HepG2 (cell line): ENCODE measurements around the gene C5AR1. TPM values are rescaled to one million over a fixed set of nuclear protein-coding genes. Genes with fewer than 3 reads are reported as not detected.

Experiments
- CAMTA2 ChIP-seq: sonication (generic); formaldehyde crosslinking; IDR thresholded peaks from 2 replicates; pipeline ENCODE4 v1.4.0; 2020; ENCODE audit warnings: mild to moderate bottlenecking, missing genetic modification reagents, borderline replicate concordance
- NPAS2 ChIP-seq: sonication (generic); formaldehyde crosslinking; IDR thresholded peaks from 2 replicates; pipeline ENCODE4 v1.8.0; 2022; ENCODE audit warnings: mild to moderate bottlenecking, missing genetic modification reagents, borderline replicate concordance
- RBFOX2 ChIP-seq: fragments of 200-400 bp; formaldehyde crosslinking; IDR thresholded peaks from 2 replicates; pipeline ENCODE4 v1.6.1; 2017; ENCODE audit warnings: low read depth, mild to moderate bottlenecking, low read length
- SMYD3 ChIP-seq: sonication (generic); formaldehyde crosslinking; IDR thresholded peaks from 2 replicates; pipeline ENCODE4 v1.8.1; 2023; ENCODE audit warnings: mild to moderate bottlenecking, missing genetic modification reagents
- SUZ12 ChIP-seq: fragments of 150-350 bp; IDR thresholded peaks from 2 replicates; pipeline ENCODE4 v1.6.1; 2014; ENCODE audit warnings: low read depth, low read length
- ZNF674 ChIP-seq: sonication (generic); formaldehyde crosslinking; IDR thresholded peaks from 2 replicates; pipeline ENCODE4 v1.5.0; 2020; ENCODE audit warnings: low read depth, mild to moderate bottlenecking, missing genetic modification reagents
- ZZZ3 ChIP-seq: sonication (generic); formaldehyde crosslinking; IDR thresholded peaks from 2 replicates; pipeline ENCODE4 v1.4.0; 2020; ENCODE audit warnings: missing genetic modification reagents, mild to moderate bottlenecking, borderline replicate concordance
- polyA plus RNA-seq, 8 experiments: library from polyadenylated mRNA; depleted of rRNA in 3 of 8; stranded (reverse) in 7 of 8; unstranded in 1 of 8; fragments of >200 nt; fragmentation: Illumina TruSeq in 4 of 8; extraction: Trizol in 4 of 8; gene quantifications; 2 replicates each; pipeline versions ENCODE4 v1.2.1 to v1.2.3, GENCODE V29; 2011 to 2016; ENCODE audit warnings: low read depth in 4 of 8, missing spikeins in 1 of 8, mixed read lengths in 1 of 8; ENCODE audit not compliant: insufficient read depth in 1 of 8
- total RNA-seq, 5 experiments: library from RNA; depleted of rRNA; stranded (reverse); fragments of >200 nt; fragmentation: Illumina TruSeq; extraction: Trizol; gene quantifications; 2 replicates each; pipeline ENCODE4 v1.2.3, GENCODE V29; 2016; ENCODE audit warnings: low read depth in 1 of 5
- TF ChIP-seq, protein P1 (sequence below): sonication (generic); formaldehyde crosslinking; IDR thresholded peaks from 2 replicates; pipeline ENCODE4 v1.5.0; 2020; ENCODE audit warnings: missing genetic modification reagents
- TF ChIP-seq, protein P2 (sequence below): sonication (generic); formaldehyde crosslinking; IDR thresholded peaks from 2 replicates; pipeline ENCODE4 v1.4.0; 2020; ENCODE audit warnings: missing genetic modification reagents, mild to moderate bottlenecking, borderline replicate concordance
- TF ChIP-seq, protein P3 (sequence below): sonication (generic); formaldehyde crosslinking; IDR thresholded peaks from one replicate; pipeline ENCODE4 v1.5.1; 2020; ENCODE audit warnings: mild to moderate bottlenecking, missing genetic modification reagents; ENCODE audit errors: not compliant biosample characterization
- TF ChIP-seq, protein P4 (sequence below): sonication (generic); formaldehyde crosslinking; IDR thresholded peaks from 2 replicates; pipeline ENCODE4 v1.8.1; 2023; ENCODE audit warnings: mild to moderate bottlenecking, missing genetic modification reagents, borderline replicate concordance
- TF ChIP-seq, protein P5 (sequence below): sonication (generic); formaldehyde crosslinking; IDR thresholded peaks from 2 replicates; pipeline ENCODE4 v1.8.0; 2022; ENCODE audit warnings: mild to moderate bottlenecking, missing genetic modification reagents, moderate library complexity
- TF ChIP-seq, protein P6 (sequence below): sonication (generic); formaldehyde crosslinking; IDR thresholded peaks from 2 replicates; pipeline ENCODE4 v1.4.0; 2020; ENCODE audit warnings: mild to moderate bottlenecking, missing genetic modification reagents

Gene C5AR1
- total and polyA plus RNA-seq, 2 of the 13 experiments (the other 11 are each of a cell fraction or from before 2014, with no cell fraction given), result 0.07 to 1.6 TPM

DNA sequence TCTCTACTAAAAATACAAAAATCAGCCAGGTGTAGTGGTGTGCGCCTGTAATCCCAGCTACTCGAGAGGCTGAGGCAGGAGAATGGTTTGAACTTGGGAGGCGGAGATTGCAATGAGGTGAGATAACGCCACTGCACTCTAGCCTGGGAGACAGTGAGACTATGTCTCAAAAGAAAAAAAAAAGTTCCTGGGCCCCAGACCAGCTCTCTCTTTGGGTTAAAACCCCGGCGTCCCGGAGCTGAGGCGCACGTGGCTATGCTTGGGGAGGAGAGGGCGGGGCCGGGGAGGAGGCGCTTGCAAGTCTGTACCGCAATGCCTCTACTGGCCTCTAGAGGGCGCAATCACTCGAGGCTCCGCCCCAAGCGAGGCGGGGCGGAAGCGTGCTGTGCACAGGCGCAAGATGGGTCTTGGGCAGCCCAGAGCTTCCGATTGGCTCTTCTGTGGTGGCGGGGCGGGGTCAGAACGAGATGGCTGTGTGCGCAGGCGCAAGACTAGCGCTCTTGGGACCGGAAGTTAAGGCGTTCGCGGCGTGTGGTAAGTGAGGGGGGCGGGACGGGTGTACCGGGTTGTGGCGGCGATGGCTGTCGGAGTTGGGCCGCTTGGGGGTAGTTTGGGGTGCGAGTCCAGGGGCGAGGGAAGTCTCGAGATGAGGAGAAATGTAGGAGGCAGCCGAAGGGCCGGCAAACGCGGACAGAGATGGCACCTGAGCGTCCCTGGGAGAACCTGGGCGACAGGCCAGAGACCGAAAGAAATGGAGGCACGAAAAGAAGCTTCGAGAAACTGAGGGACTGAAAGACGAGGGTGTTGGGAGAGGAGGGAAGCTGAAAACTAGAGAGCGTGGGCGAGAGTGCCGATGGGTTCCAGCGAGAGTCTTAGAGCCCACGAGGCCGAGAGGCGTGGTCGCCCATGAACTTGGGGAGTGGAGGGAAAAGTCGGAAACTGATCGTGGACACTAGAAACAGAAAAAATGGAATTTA is 39.4 kb downstream of the C5AR1 start, which contains the start of gene DHX34 (continued):
- TF ChIP-seq, protein P1, sequence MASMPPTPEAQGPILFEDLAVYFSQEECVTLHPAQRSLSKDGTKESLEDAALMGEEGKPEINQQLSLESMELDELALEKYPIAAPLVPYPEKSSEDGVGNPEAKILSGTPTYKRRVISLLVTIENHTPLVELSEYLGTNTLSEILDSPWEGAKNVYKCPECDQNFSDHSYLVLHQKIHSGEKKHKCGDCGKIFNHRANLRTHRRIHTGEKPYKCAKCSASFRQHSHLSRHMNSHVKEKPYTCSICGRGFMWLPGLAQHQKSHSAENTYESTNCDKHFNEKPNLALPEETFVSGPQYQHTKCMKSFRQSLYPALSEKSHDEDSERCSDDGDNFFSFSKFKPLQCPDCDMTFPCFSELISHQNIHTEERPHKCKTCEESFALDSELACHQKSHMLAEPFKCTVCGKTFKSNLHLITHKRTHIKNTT, result no peak
- TF ChIP-seq SUZ12, result no peak
- TF ChIP-seq ZNF674 (CRISPR knock-in tag), result no peak
- TF ChIP-seq, protein P2, sequence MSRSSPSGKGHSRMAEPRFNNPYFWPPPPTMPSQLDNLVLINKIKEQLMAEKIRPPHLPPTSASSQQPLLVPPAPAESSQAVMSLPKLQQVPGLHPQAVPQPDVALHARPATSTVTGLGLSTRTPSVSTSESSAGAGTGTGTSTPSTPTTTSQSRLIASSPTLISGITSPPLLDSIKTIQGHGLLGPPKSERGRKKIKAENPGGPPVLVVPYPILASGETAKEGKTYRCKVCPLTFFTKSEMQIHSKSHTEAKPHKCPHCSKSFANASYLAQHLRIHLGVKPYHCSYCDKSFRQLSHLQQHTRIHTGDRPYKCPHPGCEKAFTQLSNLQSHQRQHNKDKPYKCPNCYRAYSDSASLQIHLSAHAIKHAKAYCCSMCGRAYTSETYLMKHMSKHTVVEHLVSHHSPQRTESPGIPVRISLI (CRISPR knock-in tag), result no peak; the same call in 1 of the 2 replicates
- 0 out of 2 replicates have a peak, but pooled peaks have one; percentile 16 for TF ChIP-seq SMYD3 (CRISPR knock-in tag)
- TF ChIP-seq, protein P3, sequence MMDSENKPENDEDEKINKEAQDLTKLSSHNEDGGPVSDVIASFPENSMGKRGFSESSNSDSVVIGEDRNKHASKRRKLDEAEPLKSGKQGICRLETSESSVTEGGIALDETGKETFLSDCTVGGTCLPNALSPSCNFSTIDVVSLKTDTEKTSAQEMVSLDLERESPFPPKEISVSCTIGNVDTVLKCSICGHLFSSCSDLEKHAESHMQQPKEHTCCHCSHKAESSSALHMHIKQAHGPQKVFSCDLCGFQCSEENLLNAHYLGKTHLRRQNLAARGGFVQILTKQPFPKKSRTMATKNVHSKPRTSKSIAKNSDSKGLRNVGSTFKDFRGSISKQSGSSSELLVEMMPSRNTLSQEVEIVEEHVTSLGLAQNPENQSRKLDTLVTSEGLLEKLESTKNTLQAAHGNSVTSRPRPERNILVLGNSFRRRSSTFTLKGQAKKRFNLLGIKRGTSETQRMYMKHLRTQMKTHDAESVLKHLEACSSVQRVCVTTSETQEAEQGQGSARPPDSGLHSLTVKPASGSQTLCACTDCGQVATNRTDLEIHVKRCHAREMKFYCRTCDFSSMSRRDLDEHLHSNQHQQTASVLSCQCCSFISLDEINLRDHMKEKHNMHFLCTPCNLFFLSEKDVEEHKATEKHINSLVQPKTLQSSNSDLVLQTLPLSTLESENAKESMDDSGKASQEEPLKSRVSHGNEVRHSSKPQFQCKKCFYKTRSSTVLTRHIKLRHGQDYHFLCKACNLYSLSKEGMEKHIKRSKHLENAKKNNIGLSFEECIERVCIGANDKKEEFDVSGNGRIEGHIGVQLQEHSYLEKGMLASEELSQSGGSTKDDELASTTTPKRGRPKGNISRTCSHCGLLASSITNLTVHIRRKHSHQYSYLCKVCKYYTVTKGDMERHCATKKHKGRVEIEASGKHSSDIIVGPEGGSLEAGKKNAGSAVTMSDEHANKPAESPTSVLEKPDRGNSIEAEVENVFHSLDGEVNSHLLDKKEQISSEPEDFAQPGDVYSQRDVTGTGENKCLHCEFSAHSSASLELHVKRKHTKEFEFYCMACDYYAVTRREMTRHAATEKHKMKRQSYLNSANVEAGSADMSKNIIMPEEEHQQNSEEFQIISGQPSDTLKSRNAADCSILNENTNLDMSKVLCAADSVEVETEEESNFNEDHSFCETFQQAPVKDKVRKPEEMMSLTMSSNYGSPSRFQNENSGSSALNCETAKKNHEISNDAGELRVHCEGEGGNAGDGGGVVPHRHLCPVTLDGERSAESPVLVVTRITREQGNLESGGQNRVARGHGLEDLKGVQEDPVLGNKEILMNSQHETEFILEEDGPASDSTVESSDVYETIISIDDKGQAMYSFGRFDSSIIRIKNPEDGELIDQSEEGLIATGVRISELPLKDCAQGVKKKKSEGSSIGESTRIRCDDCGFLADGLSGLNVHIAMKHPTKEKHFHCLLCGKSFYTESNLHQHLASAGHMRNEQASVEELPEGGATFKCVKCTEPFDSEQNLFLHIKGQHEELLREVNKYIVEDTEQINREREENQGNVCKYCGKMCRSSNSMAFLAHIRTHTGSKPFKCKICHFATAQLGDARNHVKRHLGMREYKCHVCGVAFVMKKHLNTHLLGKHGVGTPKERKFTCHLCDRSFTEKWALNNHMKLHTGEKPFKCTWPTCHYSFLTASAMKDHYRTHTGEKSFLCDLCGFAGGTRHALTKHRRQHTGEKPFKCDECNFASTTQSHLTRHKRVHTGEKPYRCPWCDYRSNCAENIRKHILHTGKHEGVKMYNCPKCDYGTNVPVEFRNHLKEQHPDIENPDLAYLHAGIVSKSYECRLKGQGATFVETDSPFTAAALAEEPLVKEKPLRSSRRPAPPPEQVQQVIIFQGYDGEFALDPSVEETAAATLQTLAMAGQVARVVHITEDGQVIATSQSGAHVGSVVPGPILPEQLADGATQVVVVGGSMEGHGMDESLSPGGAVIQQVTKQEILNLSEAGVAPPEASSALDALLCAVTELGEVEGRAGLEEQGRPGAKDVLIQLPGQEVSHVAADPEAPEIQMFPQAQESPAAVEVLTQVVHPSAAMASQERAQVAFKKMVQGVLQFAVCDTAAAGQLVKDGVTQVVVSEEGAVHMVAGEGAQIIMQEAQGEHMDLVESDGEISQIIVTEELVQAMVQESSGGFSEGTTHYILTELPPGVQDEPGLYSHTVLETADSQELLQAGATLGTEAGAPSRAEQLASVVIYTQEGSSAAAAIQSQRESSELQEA, result no peak
- no peak for TF ChIP-seq NPAS2
- TF ChIP-seq CAMTA2 (CRISPR knock-in tag), result no peak
- TF ChIP-seq, protein P4, sequence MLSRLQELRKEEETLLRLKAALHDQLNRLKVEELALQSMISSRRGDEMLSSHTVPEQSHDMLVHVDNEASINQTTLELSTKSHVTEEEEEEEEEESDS (CRISPR knock-in tag), result no peak
- TF ChIP-seq ZZZ3, result peak; percentile 65; the same call in 1 of the 2 replicates
- TF ChIP-seq, protein P5, sequence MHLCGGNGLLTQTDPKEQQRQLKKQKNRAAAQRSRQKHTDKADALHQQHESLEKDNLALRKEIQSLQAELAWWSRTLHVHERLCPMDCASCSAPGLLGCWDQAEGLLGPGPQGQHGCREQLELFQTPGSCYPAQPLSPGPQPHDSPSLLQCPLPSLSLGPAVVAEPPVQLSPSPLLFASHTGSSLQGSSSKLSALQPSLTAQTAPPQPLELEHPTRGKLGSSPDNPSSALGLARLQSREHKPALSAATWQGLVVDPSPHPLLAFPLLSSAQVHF (CRISPR knock-in tag), result 0 out of 2 replicates have a peak, but pooled peaks have one; percentile 50
- TF ChIP-seq, protein P6, sequence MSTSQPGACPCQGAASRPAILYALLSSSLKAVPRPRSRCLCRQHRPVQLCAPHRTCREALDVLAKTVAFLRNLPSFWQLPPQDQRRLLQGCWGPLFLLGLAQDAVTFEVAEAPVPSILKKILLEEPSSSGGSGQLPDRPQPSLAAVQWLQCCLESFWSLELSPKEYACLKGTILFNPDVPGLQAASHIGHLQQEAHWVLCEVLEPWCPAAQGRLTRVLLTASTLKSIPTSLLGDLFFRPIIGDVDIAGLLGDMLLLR (CRISPR knock-in tag), result no peak
- TF ChIP-seq RBFOX2, result peak; percentile 83
